ENCODE data around the gene ZBED1. TPM values are rescaled to one million over a fixed set of nuclear protein-coding genes. Genes with fewer than 3 reads are reported as not detected.
A peak's percentile ranks its signal among the peaks of the same experiment; 100 is the strongest.

The ZBED1 gene
- total RNA-seq, 1 donor from 2014 or later, result 40.2 TPM

GRCh38 chrX:2489446-2490445 is 11.0 kb downstream of the ZBED1 start:
- Mint-ChIP-seq H3K27ac (ENCODE audit: unreplicated experiment) (no peak overlapping the region), H3K9me3 (ENCODE audit: unreplicated experiment) (no peaks in the 10 kb centered on the region), H3K4me3 (ENCODE audit: unreplicated experiment) (no peak overlapping the region), H3K27me3 (ENCODE audit: unreplicated experiment) (peaks cover 7% of the 10 kb centered on the region), H3K36me3 (ENCODE audit: low read depth, unreplicated experiment) (peaks cover 47% of the 10 kb centered on the region), H3K4me1 (ENCODE audit: unreplicated experiment) (peaks cover 5% of the 10 kb centered on the region)
- no peak for TF ChIP-seq CTCF (IDR thresholded peaks at IDR 0.05; ENCODE audit: unreplicated experiment)
- no peak for DNase-seq (ENCODE audit: low spot score)

DNA sequence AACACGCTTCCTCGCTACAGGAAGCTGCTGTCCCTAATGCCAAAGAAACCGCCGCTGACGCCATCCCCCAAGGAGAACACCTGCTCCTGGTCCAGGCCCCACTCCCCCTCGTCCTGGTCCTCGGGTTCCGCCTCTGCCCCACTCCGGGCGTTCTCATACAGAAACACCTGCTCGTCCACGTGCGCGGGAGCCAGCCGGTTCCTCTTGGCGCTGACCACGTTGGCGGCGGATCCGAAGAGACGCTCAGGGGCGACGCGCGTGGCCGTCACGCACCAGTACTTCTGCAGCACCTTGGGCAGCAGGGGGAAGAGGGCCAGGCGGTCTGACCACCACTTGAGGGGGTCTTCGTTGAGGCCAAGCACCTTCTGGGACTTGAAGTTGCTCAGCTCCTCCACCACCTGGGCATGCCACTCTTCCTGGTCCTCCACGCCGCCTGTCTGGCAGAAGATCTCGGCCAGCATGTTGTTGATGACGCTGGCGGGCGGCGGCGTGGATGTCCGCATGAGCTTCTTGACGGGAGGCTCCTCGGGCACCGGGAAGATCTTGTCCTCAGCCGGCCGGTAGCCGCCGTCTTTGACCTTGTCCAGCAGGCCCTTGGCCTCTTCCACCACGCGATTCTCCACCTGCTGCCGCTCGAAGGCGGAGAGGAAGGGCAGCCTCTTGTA is 12.0 kb downstream of the ZBED1 start:
- no peak overlapping the region for H3K27ac Mint-ChIP-seq (ENCODE audit: unreplicated experiment)
- H3K36me3 Mint-ChIP-seq (ENCODE audit: low read depth, unreplicated experiment), result peaks cover 50% of the 10 kb centered on the region
- no peak for TF ChIP-seq CTCF (IDR thresholded peaks at IDR 0.05; ENCODE audit: unreplicated experiment)
- H3K9me3 Mint-ChIP-seq (ENCODE audit: unreplicated experiment), result no peaks in the 10 kb centered on the region
- peaks cover 7% of the 10 kb centered on the region for H3K27me3 Mint-ChIP-seq (ENCODE audit: unreplicated experiment)
- DNase-seq (ENCODE audit: low spot score), result no peak
- peak overlapping the region; percentile 37 for H3K4me3 Mint-ChIP-seq (ENCODE audit: unreplicated experiment)
- H3K4me1 Mint-ChIP-seq (ENCODE audit: unreplicated experiment), result peaks cover 10% of the 10 kb centered on the region

DNA sequence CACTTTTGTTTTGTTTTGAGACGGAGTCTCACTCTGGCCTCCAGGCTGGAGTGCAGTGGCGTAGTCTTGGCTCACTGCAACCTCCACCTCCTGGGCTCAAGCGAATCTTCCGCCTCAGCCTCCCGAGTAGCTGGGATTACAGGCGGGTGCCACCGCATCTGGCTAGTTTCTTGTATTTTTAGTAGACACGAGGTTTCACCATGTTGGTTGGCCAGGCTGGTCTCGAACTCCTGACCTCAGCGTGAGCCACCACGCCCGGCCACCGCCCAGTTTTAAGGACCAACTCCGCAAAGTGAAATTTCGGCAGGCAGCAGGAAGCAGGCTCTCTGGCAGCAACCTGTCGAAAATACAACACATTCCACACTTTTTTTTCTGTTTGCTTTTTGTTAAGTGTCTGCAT is 13.4 kb downstream of the ZBED1 start:
- DNase-seq (ENCODE audit: low spot score), result no peak
- Mint-ChIP-seq H3K4me3 (ENCODE audit: unreplicated experiment) (peak overlapping the region; percentile 47), H3K27me3 (ENCODE audit: unreplicated experiment) (peaks cover 8% of the 10 kb centered on the region), H3K36me3 (ENCODE audit: low read depth, unreplicated experiment) (peaks cover 50% of the 10 kb centered on the region), H3K9me3 (ENCODE audit: unreplicated experiment) (no peaks in the 10 kb centered on the region), H3K27ac (ENCODE audit: unreplicated experiment) (no peak overlapping the region), H3K4me1 (ENCODE audit: unreplicated experiment) (peaks cover 10% of the 10 kb centered on the region)
- TF ChIP-seq CTCF (IDR thresholded peaks at IDR 0.05; ENCODE audit: unreplicated experiment), result no peak

GRCh38 chrX:2486476-2487133 is 14.2 kb downstream of the ZBED1 start:
- Mint-ChIP-seq H3K4me3 (ENCODE audit: unreplicated experiment) (peak overlapping the region; percentile 72), H3K9me3 (ENCODE audit: unreplicated experiment) (no peaks in the 10 kb centered on the region), H3K27me3 (ENCODE audit: unreplicated experiment) (peaks cover 8% of the 10 kb centered on the region), H3K27ac (ENCODE audit: unreplicated experiment) (no peak overlapping the region), H3K36me3 (ENCODE audit: low read depth, unreplicated experiment) (peaks cover 50% of the 10 kb centered on the region), H3K4me1 (ENCODE audit: unreplicated experiment) (peaks cover 10% of the 10 kb centered on the region)
- no peak for TF ChIP-seq CTCF (IDR thresholded peaks at IDR 0.05; ENCODE audit: unreplicated experiment)
- DNase-seq (ENCODE audit: low spot score), result no peak

Data from endothelial cell (in vitro differentiated cells).